ENCODE results near the gene MN1. TPM values are rescaled to one million over a fixed set of nuclear protein-coding genes. Genes with fewer than 3 reads are reported as not detected.

The MN1 gene
- total RNA-seq, 1 experiment from 2014 or later, result 0.54 TPM

DNA sequence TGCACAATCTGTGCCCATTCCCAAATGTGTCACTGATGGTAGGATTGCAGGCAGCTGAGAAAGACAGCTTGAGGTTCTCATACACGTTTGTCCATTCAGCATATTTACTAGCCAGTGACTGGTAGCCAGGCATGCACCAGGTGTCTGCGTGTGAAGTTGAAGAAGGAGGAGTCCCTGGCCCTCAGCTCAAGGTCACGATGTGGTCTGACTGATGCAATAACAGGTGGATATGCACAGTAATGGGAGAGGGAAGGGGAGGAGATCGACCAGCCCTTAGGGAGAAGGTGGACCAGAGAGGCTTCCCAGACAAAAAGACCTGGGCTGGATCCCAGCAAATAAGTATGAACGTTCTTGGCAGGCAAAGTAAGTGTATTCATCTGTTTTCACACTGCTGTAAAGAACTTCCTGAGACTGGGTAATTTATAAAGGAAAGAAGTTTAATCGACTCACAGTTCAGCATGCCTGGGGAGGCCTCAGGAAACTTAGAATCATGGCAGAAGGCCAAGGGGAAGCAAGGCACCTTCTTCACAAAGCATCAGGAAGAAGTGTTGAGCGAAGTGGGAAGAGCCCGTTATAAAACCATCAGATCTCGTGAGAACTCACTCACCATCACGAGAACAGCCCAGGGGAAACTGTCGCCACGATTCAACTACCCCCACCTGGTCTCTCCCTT lies 96.0 kb downstream of the MN1 start:
- in situ Hi-C loops (cut with HindIII; ENCODE audit: low sequenced_read_pairs), result no loop called here
- no peak for DNase-seq (ENCODE audit: low spot score)

DNA sequence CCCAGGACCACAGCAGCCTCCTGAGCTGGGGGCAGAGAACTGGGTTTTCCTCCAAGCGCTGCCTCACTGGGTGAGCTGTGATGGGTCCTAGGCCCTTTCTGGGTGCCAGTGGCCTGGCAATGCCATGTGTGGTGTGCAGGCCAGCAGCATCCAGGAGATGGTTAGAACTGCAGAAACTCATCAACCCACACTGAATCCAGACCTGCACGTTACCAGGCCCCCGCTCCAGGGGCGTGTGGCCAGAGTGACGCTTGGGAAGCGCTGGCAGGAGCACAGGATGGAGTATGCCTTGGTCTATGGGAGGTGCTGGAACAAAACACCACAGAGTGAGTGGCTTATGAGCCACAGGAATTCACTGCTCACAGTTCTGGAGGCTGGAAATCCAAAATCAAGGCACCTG lies 97.0 kb downstream of the MN1 start:
- DNase-seq (ENCODE audit: low spot score), result no peak
- in situ Hi-C loops (cut with HindIII; ENCODE audit: low sequenced_read_pairs), result no loop called here

DNA sequence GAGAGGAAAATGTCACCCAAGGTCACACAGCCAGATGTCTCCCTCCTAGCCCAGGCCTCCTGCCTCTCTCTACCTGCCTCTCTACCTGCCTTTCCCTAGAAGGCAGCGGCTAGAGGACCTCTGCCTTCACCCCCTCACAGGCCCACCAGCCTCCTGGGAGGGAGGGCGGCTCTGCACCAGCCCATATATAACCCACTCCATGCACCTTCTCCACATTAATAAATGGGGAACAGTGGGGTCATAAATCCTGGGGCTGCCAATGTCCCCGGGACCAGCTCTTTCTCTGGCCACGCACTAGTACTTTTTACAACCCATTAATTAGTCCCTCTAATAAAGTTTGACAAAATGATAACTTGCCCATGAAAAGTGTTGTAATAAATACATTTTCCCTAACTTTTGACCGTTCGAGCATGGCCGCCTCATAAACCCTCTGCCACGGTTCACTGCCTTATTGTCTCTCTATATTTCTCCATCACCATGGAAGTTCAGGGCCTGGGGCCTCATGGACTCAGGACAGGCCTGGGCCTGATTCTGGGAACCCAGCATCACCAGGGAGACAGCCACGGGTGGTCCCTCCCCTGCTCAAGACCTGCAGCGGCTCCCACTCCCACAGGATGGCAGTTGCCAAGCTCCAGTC lies 102.1 kb downstream of the MN1 start:
- in situ Hi-C loops (cut with HindIII; ENCODE audit: low sequenced_read_pairs), result no loop called here
- DNase-seq (ENCODE audit: low spot score), result no peak

DNA sequence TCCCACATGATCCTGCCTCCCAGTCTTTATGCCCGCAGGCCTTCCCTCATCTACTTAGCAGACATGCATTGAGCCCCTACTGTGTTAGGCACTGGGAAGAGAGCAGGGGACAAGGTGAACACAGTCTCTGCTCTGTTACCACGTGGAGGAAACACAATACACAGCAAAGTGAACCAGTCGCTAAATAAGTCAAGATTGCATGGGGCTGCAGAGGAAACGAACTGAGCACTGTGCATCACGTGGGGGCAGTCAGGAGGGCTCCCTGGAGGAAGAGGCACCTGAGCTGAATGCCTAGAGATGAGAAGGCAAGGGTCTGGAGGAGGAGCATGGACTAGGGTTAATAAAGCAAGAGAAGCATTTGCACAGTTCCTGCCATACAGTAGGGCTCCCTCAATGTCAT lies 102.7 kb downstream of the MN1 start:
- no peak for DNase-seq (ENCODE audit: low spot score)
- in situ Hi-C loops (cut with HindIII; ENCODE audit: low sequenced_read_pairs), result no loop called here

Other genes with a start within 250 kb of the MN1 start
- gene PITPNB, start 117.5 kb upstream of the MN1 start, total RNA-seq (2014; rRNA removed; shearing (Covaris generic)), result 10.0 and 29.5 TPM in 2 replicates

Data from G401 (cell line).